Activated effector memory CD4-positive, alpha-beta T cell treated with Interleukin-2 at 50 U/mL for 16 hours (primary cell): ENCODE data around the gene RNASE7.
A peak's percentile ranks its signal among the peaks of the same experiment; 100 is the strongest.
"Not testable (repeated sequence)": the region's sequence is repeated elsewhere in the genome, so short reads cannot be mapped to it uniquely, and the experiment has no call there.

Experiments used
- DNase-seq: peaks from one replicate; pipeline ENCODE4 v3.0.0-alpha.2; 2020

RNASE7 gene

GRCh38 chr14:21041676-21042433 is at the start of gene RNASE7:
Gene RNASE7 (plus strand): TSS chr14:21042362. CDS start chr14:21042993, 631 bp downstream.
- no peak for DNase-seq

GRCh38 chr14:20996521-20996920 is 45.6 kb upstream of the RNASE7 start:
- no peak for DNase-seq

DNA sequence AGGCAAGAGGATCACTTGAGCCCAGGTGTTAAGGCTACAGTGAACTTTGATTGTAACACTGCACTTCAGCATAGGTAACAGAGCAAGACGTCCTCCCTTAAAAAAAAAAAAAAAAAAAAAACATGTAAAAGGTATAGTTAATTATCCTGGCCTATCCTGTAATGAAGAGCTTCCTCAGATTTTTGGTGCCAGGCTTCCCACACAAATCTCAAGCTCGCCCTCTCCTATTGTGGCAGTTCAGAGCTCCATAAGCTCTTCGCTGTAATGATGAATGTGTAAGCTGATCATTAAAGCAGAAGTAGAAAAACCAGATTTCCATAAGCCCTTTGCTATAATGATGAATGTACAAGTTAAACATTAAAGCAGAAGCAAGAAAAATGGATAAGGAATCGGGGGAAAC is 45.0 kb upstream of the RNASE7 start:
- DNase-seq = no peak

- DNase-seq = no peak
These were observed 44.6 kb upstream of the RNASE7 start for GRCh38 chr14:20997564-20997963.

DNA sequence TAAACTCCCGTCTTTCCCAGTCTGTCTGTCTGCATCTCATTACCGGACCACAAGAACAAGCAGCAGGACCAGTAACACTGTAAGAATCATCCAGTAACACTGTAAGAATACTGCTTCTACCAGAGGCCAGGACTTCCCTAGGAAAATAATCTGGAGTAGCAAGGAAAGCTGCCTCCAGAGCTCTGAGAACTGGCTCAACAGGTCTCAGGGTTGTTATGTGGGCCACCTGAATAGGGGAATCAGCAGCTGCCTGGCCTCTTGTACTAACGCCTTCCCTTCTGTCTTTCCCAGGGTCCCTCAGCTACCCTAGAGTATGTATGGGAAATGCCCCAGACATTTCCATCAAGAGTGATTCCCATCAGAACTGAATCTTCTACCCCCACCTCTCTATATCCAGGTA is 44.0 kb upstream of the RNASE7 start:
- DNase-seq = no peak

DNA sequence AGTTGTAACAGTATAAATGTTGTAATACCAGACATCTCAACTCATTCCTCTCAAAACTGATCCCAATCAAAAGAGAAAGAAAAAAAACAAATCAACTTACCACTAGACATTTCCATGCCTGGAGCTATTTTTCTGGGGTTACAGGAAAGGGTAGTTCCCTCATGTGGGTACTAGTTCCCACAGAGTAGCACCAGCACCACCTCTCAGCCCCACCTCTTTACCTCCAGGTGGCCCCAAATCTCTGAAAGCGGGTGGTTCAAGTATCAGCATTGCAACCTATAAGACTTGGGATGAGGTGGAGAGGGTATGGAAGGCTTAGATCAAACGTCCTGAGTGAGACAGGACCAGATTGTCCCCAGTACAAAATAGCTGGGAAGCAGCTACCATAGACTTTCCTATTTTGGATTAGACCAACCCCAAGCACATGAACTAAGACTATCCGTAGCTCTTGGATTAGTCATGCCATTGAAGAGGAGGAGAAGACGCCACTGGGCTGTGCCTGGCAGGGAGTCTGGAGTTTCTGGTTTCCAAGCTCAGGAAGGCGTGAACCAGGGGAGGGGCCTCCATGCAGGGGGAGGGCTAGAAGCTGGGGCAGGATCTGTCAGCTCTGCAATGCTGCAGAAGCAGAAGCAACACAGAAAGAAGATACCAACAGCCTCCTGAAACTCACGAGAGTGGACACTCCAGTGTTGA is 43.3 kb upstream of the RNASE7 start, which contains the start of gene SLC39A2:
SLC39A2 (plus strand) TSS at position 620 of the 693 bp plus-strand sequence. CDS start 154 bp downstream, outside the sequence.
- no peak for DNase-seq

GRCh38 chr14:20999591-20999990 is 42.6 kb upstream of the RNASE7 start:
- no peak for DNase-seq

GRCh38 chr14:21001218-21001617 is 40.9 kb upstream of the RNASE7 start:
- DNase-seq = no peak

DNA sequence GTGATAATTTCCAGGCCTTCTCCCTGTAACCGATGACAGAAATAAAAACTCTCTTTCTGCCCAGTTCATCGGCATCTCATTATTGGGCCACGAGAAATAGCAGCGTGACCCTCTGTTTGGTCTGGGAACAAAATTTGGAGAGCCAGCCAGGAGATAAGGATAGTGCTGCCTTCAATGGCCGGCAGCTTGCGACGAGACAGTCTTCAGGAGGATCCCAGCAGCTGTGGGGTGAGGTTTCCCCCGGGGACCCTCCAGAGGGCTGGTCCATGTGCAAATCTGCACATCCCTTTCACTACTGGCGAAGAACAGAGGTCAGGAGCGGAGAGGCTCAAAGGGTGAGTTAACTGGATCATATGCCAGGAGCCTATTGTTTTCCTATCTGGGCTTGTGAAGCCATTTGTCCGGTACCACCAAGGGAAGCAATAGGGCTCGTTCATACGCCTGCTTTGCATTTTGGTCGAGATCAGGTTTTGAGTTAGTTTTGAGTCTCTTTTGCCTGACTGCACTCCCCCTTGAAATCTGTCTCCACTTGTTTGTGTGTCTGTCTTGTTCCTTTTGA is 38.3 kb upstream of the RNASE7 start:
- no peak for DNase-seq

DNA sequence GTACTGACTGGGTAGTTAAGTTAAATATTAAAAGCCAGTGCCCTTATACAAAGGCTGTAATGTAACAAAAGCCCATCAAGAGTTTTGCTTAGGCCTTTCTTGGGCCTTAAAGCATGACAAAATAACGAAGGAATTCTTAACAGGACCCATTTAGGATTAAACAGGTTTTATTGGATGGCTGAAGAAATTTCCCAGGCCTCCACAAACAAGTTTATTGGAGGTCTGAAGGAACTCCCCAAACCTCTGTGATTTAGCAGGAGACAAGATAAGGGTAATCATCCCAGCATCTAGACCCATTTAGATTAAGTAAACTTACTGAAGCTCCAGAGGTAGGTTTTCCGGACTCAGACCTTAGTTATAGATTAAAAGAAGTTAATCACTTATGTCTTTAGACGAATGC is 32.4 kb upstream of the RNASE7 start:
- not testable (repeated sequence) for DNase-seq

GRCh38 chr14:21011136-21011535 is 31.0 kb upstream of the RNASE7 start:
- no peak for DNase-seq

- peak; percentile 58 for DNase-seq
These were observed 27.4 kb upstream of the RNASE7 start for GRCh38 chr14:21014761-21015190.

DNA sequence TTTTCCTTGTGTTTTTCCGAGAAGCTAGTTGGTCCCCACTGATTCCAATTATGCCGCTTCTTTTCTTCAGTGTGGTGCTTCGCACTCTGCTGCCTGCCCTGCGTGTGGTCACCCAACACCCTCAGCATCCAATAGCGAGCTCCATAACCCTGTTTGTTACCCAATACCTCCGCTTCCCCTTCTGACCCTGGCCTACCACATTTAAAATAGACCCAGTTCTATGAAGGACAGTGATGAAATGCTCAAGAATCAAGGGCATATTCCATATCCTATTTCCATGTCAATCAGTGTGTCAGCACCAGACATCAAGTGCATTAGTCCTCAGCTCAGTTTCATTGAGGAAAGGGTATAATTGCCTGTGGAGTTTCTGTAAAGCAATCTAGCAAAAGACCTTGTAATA is 26.9 kb upstream of the RNASE7 start:
- DNase-seq = no peak

- no peak for DNase-seq
These were observed 25.6 kb upstream of the RNASE7 start for GRCh38 chr14:21016413-21017190.

DNA sequence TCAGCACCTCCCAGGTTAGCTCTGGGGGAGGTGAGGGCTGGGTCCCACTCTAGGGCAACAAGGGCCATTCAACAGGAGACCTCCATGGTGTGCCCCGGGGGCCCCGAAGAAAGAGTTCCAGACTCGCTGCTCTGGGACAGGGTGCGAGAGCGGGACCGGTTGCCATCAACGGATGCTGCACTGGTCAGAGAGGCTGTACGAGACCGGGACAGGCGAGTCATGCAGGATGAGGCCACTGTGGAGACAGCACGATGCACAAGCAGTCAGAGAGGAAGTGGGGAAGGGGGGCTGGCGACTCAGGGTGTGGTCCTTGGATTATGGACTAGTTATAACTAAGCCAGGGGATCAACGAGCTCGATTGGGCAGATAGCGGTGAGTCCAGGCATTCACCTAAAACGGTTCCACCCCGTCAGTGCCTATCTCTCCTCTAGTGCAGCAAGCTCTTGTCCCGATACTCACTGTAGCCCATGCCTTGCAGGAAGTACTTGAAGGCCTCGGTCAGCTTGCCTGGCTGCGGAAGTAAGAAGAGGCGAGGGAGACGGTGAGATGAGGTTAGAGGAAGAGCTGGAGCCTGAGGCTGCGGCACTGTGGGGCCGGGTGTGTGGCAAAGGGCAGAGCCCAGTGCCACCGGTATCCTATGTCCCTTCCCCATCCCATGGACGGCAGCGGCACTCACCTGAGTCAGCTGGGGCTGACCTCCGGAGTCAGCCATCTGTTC is 24.5 kb upstream of the RNASE7 start:
- no peak for DNase-seq

- no peak for DNase-seq
These were observed 23.9 kb upstream of the RNASE7 start for GRCh38 chr14:21018286-21018685.

- no peak for DNase-seq
These were observed 23.4 kb upstream of the RNASE7 start for GRCh38 chr14:21018781-21019180.

- DNase-seq = no peak
These were observed 22.8 kb upstream of the RNASE7 start for GRCh38 chr14:21019366-21019765.

DNA sequence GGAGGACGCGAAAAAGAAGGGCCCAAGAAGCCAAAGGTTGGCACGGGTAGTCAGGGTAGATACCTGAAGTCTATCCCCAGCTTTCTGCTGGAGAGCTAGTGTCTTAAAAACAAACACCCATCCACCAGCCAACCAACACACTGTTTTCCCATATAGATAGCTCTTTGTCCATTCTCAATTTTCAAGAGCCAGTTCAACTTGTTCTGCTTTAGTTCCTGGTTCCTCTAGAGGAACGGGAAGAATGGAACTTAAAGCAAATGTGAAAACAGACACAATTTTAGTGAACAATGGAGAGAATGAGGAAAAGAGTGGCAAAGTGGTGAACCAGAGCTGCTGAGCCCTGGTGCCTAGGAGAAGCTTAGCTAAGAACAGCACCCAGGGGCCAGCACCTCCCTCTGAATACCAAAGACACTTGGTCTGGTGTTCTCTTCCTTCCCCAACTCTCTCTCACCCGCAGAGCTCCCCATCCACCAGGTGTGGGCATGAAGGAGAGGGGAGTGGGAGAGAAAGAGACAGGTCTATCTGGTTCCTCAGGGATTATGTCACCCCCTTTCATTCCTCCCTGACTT is 21.1 kb upstream of the RNASE7 start:
- DNase-seq = no peak

DNA sequence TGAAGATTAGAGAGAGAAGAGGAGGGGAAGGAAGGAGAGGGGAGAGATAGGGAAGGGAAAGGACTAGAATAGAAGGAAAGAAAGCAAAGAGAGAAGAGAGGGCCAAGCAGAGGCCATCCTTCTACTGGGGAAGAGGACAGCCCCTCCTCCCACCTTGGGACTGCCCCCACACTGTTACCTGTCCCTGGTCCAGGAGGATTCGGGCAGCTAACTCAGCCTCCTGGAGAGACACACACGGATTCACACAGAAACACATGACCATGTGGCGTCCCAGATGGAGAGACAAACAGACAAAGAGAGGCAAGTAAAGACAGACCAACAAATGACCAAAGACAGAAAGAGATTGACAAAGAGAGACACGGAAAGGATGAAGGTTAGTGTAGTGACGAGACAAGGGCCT is 19.5 kb upstream of the RNASE7 start:
- DNase-seq = no peak

GRCh38 chr14:21023174-21023573 is 19.0 kb upstream of the RNASE7 start:
- DNase-seq = no peak
